Thyroid gland (tissue), 4 donors: ENCODE data around the gene ACVR1B. TPM values are rescaled to one million over a fixed set of nuclear protein-coding genes. Genes with fewer than 3 reads are reported as not detected.
A peak's percentile ranks its signal among the peaks of the same experiment; 100 is the strongest.

Source experiments
- DNase-seq, 2 donors: peaks; one replicate each; pipeline ENCODE4 v3.0.0-alpha.2; 2019
- H3K27ac ChIP-seq, 3 donors: fragments of 200-600 bp; sonication (generic); 1 replicate in 2 of 3; 2 replicates in 1 of 3; pipeline ENCODE4 v1.5.1; 2016 to 2019; ENCODE audit warnings: mild to moderate bottlenecking in 1 of 3, moderate library complexity in 1 of 3
- H3K27me3 ChIP-seq: fragments of 200-600 bp; sonication (generic); one replicate; pipeline ENCODE4 v1.5.1; 2019
- H3K36me3 ChIP-seq, 2 donors: fragments of 200-600 bp; sonication (generic); one replicate each; pipeline ENCODE4 v1.5.1; 2016 to 2019
- H3K4me1 ChIP-seq, 2 donors: fragments of 200-600 bp; sonication (generic); one replicate each; pipeline ENCODE4 v1.5.1; 2017 to 2019
- H3K4me3 ChIP-seq, 3 donors: fragments of 200-600 bp; sonication (generic); replicated peaks in 1 of 3; 1 replicate in 2 of 3; 2 replicates in 1 of 3; pipeline ENCODE4 v1.5.1; 2016; ENCODE audit warnings: mild to moderate bottlenecking in 1 of 3
- H3K9me3 ChIP-seq: fragments of 200-600 bp; sonication (generic); one replicate; pipeline ENCODE4 v1.5.1; 2017
- POLR2A ChIP-seq, 2 donors: fragments of 450-650 bp; IDR thresholded peaks; one replicate each; pipeline ENCODE4 v1.6.1; 2017; ENCODE audit warnings: antibody characterized with exemption in 2 of 2, mild to moderate bottlenecking in 2 of 2, moderate library complexity in 1 of 2
- WGBS, 2 donors: methylation state at CpG; one replicate each; pipeline ENCODE4 v1.1.5; 2017; 5-methylcytosine and 5-hydroxymethylcytosine counted together
- intact Hi-C: fragments of 100-400 bp; cut with DNase I; formaldehyde crosslinking; loops from one replicate; pipeline ENCODE4 v1.15.1; 2023
- total RNA-seq, 4 donors: library from RNA; depleted of rRNA; stranded (reverse); fragments of >200 nt; gene quantifications; one replicate each; pipeline ENCODE4 v1.2.3, GENCODE V29; 2016
- TF ChIP-seq, protein P1 (sequence below), 6 experiments: fragments of 200-600 bp in 3 of 6; fragments of 450-650 bp in 3 of 6; sonication (generic) in 3 of 6; IDR thresholded peaks; one replicate each; pipeline ENCODE4 v1.5.1; 2016 to 2019; ENCODE audit warnings: antibody characterized with exemption in 6 of 6, mild to moderate bottlenecking in 2 of 6, inconsistent platforms in 1 of 6, moderate library complexity in 1 of 6

The ACVR1B gene
- total RNA-seq, 4 donors from 2014 or later = 13.7 to 19.9 (median 19.2) TPM

DNA sequence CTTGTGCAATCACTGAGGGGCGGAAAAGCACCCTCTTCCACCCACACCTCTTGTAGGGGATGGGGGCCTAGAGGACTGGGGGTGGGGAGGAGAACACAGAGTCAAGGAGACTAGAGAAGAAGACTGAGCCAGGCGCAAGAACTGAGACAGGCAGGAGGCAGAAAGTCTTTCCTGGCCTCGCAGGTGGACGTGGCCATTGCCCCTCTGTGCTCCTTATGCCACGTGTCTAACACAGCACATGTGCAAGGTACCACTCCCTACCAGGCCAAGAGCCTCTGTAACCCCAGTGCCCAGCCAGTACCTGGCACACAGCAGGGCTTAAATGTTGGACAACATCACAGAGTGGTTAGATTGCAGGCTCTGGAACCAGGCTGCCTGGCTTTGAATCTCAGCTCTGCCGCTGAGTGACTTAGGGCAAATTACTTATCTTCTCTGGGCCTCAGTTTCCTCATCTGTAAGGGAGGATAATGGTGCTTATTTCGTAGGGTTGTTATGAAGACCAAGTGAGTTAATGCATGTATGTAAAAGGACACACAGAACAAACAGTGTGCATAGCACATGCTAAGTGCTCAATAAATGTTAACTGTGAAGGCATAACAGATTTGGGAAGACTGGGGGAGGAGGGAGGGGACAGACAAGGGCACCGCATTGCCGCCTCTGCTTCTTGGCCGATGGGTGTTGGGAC lies 53.9 kb downstream of the ACVR1B start:
- TF ChIP-seq, protein P1, sequence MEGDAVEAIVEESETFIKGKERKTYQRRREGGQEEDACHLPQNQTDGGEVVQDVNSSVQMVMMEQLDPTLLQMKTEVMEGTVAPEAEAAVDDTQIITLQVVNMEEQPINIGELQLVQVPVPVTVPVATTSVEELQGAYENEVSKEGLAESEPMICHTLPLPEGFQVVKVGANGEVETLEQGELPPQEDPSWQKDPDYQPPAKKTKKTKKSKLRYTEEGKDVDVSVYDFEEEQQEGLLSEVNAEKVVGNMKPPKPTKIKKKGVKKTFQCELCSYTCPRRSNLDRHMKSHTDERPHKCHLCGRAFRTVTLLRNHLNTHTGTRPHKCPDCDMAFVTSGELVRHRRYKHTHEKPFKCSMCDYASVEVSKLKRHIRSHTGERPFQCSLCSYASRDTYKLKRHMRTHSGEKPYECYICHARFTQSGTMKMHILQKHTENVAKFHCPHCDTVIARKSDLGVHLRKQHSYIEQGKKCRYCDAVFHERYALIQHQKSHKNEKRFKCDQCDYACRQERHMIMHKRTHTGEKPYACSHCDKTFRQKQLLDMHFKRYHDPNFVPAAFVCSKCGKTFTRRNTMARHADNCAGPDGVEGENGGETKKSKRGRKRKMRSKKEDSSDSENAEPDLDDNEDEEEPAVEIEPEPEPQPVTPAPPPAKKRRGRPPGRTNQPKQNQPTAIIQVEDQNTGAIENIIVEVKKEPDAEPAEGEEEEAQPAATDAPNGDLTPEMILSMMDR (IDR thresholded peaks at IDR 0.05) = no peak
- TF ChIP-seq POLR2A (IDR thresholded peaks at IDR 0.05) = no peak
- intact Hi-C loops = no loop called here

DNA sequence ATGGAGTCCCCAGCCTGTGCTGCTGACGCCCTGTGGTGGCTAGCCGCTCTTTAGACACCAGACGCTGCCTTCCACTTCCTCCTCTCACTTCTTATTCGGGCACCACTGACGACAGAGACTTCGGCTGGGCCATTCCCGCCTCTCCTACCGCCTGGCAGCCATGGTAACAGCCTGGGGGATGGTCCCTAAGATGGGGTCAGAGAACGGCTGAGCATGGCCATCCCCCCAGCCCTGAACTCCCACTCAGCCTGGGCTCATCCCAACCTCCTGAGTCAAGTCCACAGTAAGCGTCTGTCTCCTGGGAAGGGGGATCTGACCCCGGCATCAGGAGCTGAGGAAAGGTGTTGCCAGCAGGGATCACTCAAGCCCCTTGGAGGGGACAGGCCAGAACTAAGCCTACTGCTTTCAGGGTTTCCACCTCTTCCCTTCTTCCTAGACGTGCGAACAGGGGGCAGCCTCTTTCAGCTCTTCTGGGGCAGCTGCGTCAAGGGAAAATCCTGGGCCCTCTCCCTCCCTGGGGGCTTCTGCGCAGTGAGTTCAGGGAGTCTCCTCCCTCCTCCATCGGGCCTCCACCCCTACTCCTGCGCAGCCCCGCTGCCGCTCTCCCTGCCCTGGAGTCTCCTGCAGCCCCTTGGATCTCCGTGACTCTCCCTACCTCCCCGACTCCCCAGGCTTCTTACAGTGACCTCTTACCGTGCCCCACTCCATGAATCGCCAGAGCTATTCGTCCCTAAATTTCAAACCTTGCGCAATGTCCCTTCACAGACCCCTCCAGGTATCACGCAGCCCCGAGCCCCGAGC lies 54.6 kb downstream of the ACVR1B start:
- H3K9me3 ChIP-seq = no peaks in the 10 kb centered on the region

More for the DNA sequence above, 53.9 kb downstream of the ACVR1B start:
- 84 to 87% methylated on average over 10 of the region's 10 CpGs for WGBS, 2 donors
- Histone ChIP-seq H3K27ac (no peak overlapping the region), H3K4me3 (no peak overlapping the region), H3K4me1 (peaks cover 7 to 11% of the 10 kb centered on the region in 2 donors), H3K9me3 (no peaks in the 10 kb centered on the region), H3K27me3 (no peaks in the 10 kb centered on the region), H3K36me3 (no peaks in the 10 kb centered on the region)
- DNase-seq = no peak

DNA sequence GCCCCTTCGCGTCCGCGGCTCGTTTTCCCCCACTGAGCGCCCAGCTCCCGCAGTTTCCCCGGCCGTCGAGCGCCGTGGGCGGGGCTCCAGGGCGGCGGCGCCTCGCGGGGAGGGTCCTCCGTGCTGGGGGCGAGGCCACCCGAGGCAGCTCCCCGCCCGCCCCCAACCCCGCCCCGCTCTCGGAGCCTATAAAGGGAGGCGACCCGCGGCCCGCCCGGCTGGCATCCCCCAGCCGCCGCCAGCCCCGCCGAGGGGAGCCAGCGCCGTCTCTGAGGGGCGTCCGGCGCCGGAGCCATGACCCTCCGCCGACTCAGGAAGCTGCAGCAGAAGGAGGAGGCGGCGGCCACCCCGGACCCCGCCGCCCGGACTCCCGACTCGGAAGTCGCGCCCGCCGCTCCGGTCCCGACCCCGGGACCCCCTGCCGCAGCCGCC lies 55.2 kb downstream of the ACVR1B start, which contains the start of gene TAMALIN:
Gene TAMALIN (plus strand): TSS at position 221 of the 432 bp plus-strand sequence. CDS start 74 bp downstream, at position 295.
- WGBS, 2 donors = 0% methylated on average over 15 of the region's 60 CpGs; no CpG with 5 or more reads in 1 of the 2 donors
- Histone ChIP-seq H3K4me3 (peak within 1 kb of the TSS; percentile 22 to 67 (median 67)), H3K27me3 (no peaks in the 10 kb centered on the region), H3K36me3 (no peaks in the 10 kb centered on the region), H3K9me3 (no peaks in the 10 kb centered on the region), H3K27ac (peak within 1 kb of the TSS; percentile 52 to 80 (median 78)), H3K4me1 (peaks cover 7 to 21% of the 10 kb centered on the region in 2 donors)
- intact Hi-C loops = no loop called here
- DNase-seq = peak; percentile 67 to 68
- peak in 1 of 2 donors; percentile 74 for TF ChIP-seq POLR2A (IDR thresholded peaks at IDR 0.05)
- TF ChIP-seq, protein P1 (IDR thresholded peaks at IDR 0.05) = no peak

More for the DNA sequence above, 54.6 kb downstream of the ACVR1B start:
- peaks cover 7 to 18% of the 10 kb centered on the region in 2 donors for H3K4me1 ChIP-seq
- intact Hi-C loops = no loop called here
- H3K27me3 ChIP-seq = no peaks in the 10 kb centered on the region
- H3K27ac ChIP-seq = no peak overlapping the region
- peak in 1 of 2 donors; percentile 31 for DNase-seq
- WGBS, 2 donors = 29 to 36% methylated on average over 22 to 28 of the region's 28 CpGs
- no peaks in the 10 kb centered on the region for H3K36me3 ChIP-seq
- no peak for TF ChIP-seq POLR2A (IDR thresholded peaks at IDR 0.05)
- TF ChIP-seq, protein P1 (IDR thresholded peaks at IDR 0.05) = no peak
- H3K4me3 ChIP-seq = peak overlapping the region in 1 of 3 donors; percentile 67

DNA sequence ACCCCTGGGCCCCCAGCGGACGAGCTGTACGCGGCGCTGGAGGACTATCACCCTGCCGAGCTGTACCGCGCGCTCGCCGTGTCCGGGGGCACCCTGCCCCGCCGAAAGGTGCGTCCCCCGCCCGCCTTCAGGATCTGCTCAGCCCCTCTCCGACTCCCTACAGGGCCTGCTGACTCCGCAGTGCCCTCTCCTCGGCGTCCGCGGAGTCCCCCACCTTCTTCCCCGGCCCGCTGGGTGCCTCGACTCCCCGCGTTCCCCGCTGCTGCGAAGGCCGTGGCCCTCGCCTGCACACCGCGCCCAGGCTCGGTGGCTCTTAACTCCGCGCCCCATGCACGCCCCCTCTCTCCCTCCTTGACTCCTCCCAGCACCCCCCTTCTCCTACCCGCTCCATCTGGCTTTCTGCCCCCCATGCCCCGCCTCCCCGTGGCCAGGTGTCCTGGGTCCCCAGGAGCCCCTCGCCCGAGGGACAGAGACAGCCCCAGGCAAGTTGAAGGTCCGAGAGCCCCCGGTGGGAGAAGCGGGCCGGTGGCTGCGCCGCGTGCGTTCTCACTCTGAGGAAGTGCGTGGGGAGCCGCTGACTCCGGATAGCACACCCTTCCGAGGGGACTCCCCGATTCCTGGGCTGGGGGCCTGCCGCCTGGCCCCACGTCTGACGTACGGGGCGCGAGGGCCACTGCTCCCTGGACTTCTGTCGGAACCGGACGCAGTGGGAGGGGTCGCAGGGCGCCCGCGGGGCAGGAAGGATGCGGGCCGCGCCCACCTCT lies 55.8 kb downstream of the ACVR1B start:
- WGBS, 2 donors = 5 to 7% methylated on average over 22 to 47 of the region's 72 CpGs
- Histone ChIP-seq H3K4me3 (peak overlapping the region; percentile 22 to 67 (median 67)), H3K36me3 (no peaks in the 10 kb centered on the region), H3K9me3 (no peaks in the 10 kb centered on the region), H3K27me3 (no peaks in the 10 kb centered on the region), H3K4me1 (peaks cover 7 to 21% of the 10 kb centered on the region in 2 donors), H3K27ac (peak overlapping the region; percentile 52 to 80 (median 78))
- no peak for TF ChIP-seq POLR2A (IDR thresholded peaks at IDR 0.05)
- TF ChIP-seq, protein P1 (IDR thresholded peaks at IDR 0.05) = no peak
- peak; percentile 17 to 38 for DNase-seq
- intact Hi-C loops = no loop called here
